Tibial nerve (tissue), 4 donors: ENCODE measurements around the gene DDB1.

Experiments used
- EP300 ChIP-seq, 2 donors: sonication (generic); formaldehyde crosslinking; IDR thresholded peaks; one replicate each; pipeline ENCODE4 v1.6.1; 2017; ENCODE audit warnings: antibody characterized with exemption in 2 of 2, mild to moderate bottlenecking in 1 of 2
- POLR2A ChIP-seq, 2 donors: fragments of 450-650 bp; IDR thresholded peaks; one replicate each; pipeline ENCODE4 v1.6.1; 2017; ENCODE audit warnings: antibody characterized with exemption in 2 of 2, mild to moderate bottlenecking in 2 of 2, moderate library complexity in 2 of 2
- TF ChIP-seq, protein P1 (sequence below), 5 experiments: fragments of 200-600 bp in 3 of 5; fragments of 450-650 bp in 2 of 5; sonication (generic) in 3 of 5; IDR thresholded peaks; one replicate each; pipeline ENCODE4 v1.5.1; 2016 to 2019; ENCODE audit warnings: antibody characterized with exemption in 5 of 5, mild to moderate bottlenecking in 3 of 5, moderate library complexity in 2 of 5

DNA sequence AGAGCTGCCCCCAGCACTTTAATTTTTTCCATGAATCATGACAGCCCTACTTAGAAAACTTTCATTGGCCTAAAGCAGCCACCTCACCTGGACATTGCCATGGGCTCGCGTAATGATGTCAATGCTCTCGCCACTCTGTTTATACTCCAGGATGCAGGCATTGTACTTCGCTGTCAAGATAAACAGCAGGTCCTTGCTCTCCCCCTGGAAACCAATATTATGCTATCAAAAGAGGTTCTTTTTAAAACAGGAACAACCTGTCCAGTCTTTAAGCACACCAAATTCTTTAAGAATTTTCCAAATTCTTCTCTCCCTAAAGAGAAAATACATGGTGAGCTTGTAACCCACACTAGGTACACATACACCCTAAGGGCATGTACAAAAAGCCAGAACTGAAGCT lies 3.0 kb downstream of the DDB1 start:
- TF ChIP-seq, protein P1, sequence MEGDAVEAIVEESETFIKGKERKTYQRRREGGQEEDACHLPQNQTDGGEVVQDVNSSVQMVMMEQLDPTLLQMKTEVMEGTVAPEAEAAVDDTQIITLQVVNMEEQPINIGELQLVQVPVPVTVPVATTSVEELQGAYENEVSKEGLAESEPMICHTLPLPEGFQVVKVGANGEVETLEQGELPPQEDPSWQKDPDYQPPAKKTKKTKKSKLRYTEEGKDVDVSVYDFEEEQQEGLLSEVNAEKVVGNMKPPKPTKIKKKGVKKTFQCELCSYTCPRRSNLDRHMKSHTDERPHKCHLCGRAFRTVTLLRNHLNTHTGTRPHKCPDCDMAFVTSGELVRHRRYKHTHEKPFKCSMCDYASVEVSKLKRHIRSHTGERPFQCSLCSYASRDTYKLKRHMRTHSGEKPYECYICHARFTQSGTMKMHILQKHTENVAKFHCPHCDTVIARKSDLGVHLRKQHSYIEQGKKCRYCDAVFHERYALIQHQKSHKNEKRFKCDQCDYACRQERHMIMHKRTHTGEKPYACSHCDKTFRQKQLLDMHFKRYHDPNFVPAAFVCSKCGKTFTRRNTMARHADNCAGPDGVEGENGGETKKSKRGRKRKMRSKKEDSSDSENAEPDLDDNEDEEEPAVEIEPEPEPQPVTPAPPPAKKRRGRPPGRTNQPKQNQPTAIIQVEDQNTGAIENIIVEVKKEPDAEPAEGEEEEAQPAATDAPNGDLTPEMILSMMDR (IDR thresholded peaks at IDR 0.05) = no peak
- no peak for TF ChIP-seq POLR2A (IDR thresholded peaks at IDR 0.05)
- TF ChIP-seq EP300 (IDR thresholded peaks at IDR 0.05) = no peak
